ENCODE data around the gene MOK. TPM values are rescaled to one million over a fixed set of nuclear protein-coding genes. Genes with fewer than 3 reads are reported as not detected.

MOK gene
- total and polyA plus RNA-seq, 2 of the 4 experiments (the other 2 are of a cell fraction): 16.8 to 48.5 TPM

DNA sequence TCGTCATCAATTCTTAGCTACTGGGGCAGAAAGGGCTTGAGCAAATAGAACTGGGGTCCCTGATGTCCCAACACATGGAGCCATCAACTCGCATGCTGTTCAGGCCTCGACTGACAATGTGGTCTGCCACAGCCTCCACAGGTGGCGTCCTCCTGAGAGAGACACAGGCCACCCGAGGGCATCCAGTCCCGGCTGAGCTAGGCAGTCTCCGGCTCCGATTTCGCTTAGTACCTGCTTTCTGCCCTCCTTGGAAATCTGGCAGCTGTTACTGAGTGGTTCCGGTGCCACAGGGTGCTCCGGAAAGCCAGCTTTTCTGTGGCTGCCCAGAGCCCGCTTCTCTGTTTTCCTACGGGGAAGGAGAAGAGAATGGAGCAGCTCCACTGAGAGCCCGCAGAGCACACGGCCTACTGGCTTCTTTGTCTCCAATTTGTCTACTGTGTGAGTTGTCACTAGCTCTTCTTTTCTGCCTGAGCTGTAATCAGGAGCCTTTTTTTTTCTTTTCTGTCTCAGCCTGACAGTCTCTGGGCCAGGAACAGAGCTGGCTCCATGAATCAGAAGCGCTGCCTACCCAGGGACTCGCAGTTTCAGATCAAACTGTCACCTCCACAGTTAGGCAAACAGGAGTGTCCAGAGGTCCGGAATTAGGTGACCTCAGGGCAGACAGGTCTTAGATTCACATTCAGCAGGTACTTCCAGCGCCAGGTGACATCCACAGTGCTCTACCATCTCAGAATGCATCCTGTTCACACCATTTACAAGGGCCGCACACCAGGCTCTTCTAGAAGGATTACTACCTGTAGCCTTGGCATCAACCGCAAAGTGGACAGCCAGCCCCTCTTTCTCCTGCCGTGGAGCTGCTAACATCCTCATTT lies 73.3 kb downstream of the MOK start (continued):
- TF ChIP-seq, protein P1, sequence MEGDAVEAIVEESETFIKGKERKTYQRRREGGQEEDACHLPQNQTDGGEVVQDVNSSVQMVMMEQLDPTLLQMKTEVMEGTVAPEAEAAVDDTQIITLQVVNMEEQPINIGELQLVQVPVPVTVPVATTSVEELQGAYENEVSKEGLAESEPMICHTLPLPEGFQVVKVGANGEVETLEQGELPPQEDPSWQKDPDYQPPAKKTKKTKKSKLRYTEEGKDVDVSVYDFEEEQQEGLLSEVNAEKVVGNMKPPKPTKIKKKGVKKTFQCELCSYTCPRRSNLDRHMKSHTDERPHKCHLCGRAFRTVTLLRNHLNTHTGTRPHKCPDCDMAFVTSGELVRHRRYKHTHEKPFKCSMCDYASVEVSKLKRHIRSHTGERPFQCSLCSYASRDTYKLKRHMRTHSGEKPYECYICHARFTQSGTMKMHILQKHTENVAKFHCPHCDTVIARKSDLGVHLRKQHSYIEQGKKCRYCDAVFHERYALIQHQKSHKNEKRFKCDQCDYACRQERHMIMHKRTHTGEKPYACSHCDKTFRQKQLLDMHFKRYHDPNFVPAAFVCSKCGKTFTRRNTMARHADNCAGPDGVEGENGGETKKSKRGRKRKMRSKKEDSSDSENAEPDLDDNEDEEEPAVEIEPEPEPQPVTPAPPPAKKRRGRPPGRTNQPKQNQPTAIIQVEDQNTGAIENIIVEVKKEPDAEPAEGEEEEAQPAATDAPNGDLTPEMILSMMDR (conservative IDR thresholded peaks at IDR 0.05; ENCODE audit: low read depth, low read length): no peak
